Measurements from ENCODE around the gene LRRC32.

GRCh38 chr11:76668362-76669155, 2.0 kb downstream of the LRRC32 start:
- TF ChIP-seq EZH2phosphoT487 (conservative IDR thresholded peaks at IDR 0.05; ENCODE audit: low read length) (no peak), CTCF (IDR thresholded peaks at IDR 0.05; ENCODE audit: insufficient read depth, low read length, poor library complexity, severe bottlenecking) (no peak)
